Stimulated activated CD4-positive, alpha-beta T cell treated with anti-CD3 and anti-CD28 coated beads, Interleukin-2, amount 100 ng/mL, for 48 hours (primary cell): Measurements from ENCODE around the gene ARHGAP21.

Source experiments
- DNase-seq, 2 donors: peaks; one replicate each; pipeline ENCODE4 v3.0.0-alpha.2; 2020

ARHGAP21 gene

DNA sequence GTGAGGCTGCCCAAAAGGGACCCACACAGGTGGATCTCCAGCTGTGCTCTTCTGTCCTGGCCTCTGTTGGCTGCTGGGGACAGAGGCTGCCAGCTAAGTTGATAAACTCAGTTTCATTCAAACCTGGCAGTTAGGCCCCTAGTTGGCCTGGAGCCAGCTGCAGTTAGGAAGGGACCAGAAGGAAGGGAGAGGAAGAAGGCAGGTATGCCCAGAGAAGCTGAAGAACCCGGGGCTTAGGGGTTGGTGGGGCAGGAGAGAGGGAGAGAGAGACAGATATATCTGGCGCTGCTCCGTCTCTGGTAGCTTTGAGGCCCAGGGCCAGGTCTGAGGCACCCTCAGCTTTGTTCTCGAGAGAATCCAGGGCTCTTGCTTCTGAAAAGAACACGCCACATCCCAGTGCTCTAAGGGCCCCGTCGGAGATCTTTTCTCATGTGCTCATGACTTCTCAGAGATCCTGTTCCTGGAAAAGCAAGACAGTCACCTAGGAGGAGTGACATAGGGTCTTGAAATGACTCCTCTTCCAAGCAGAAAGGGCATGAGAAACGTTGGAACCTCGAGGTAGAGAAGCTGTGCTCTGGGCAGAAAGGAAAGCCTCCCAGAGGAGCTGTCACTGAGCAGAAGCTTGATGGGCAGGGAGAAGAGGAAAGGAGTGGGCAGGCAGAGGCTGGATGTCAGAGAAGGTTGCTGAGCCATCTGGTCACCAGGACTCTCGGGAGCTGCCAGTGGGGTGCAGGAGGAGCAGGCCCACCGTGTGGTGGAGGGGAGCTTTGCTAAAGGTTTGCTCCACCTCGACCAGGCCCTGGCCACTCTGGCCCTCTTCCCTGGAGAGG is 153.6 kb downstream of the ARHGAP21 start:
- DNase-seq, result no peak

DNA sequence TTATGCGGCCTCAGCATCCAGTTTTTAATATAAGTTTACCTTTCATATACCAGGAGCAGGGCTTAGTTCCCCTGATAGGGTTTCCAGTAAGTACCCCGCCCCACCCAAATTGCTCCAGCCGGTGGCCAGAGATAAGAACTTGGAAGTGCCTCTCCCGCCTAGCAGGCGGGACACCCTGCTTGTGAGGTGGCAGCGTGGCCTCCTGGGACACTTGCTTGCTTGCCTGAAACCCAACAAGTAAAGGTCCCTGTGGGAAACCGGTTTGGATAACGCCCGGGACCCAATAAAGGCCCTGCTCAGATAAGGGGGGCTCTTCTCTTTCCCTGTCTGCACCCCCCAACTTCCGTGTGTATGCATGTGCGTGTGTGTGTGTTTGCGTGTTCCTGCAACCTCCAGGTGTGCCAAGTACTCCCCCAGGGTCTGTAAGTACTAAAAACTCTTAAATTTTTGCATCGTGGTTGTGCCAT is 154.3 kb downstream of the ARHGAP21 start:
- DNase-seq, result no peak

DNA sequence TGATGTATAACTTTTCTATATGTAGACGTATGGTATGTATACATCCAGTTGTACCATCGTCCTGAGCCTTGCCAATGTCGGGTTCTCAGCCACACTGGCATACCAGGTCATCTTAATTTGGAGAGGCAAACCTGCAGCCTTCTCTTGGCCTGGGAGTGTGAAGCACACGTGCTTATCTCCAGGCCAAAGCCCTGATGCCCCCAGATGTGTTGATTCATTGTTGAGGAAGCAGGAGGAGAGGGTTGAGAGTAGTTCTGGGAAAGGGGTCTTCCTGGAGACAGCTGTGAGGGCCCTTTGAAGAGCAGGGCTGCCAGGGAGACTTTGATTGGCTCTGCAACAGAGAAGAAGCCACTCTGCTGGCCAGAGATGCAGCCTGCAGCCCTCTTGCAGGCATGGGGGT is 155.6 kb downstream of the ARHGAP21 start:
- no peak for DNase-seq

- no peak for DNase-seq
These were observed 162.2 kb downstream of the ARHGAP21 start for GRCh38 chr10:24561453-24561852.

GRCh38 chr10:24556750-24557742 is 166.6 kb downstream of the ARHGAP21 start:
- no peak for DNase-seq

GRCh38 chr10:24556126-24556749 is 167.4 kb downstream of the ARHGAP21 start:
- no peak for DNase-seq

- DNase-seq, result no peak
These were observed 169.7 kb downstream of the ARHGAP21 start for GRCh38 chr10:24554036-24554435.

GRCh38 chr10:24553051-24553612 is 170.6 kb downstream of the ARHGAP21 start:
- DNase-seq, result no peak

DNA sequence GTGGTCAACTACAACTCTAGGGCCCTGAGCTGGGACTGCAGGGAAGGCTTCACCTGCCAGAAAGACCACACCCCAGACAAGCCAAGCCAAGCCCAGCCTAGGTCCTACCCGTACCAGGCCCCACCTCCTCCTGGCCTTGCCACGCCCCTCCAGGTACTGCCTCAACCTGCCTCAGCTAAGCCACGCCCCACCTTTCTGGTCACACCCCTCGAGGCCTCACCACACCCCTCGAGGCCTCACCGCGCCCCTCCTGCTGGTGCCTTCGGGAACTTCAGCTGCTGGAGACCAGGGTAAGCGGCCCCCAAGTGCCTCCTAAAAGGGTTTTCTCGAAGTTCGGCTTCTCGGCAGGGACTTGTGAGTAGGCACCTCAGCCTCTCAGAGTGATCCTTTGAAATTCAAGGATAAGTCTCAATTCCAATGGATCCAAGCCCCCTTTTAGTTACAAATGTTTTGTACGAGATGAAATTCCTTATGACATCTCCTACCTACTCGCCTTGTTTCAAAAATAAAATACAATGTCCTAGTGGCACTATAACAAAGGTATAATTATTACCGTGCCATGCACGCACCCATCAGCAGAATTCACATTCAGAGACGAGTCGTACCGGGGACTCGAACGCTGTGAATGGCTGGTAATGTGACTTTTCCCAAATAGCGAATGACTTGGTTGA is 171.2 kb downstream of the ARHGAP21 start:
- peak; percentile 10 to 12 for DNase-seq

DNA sequence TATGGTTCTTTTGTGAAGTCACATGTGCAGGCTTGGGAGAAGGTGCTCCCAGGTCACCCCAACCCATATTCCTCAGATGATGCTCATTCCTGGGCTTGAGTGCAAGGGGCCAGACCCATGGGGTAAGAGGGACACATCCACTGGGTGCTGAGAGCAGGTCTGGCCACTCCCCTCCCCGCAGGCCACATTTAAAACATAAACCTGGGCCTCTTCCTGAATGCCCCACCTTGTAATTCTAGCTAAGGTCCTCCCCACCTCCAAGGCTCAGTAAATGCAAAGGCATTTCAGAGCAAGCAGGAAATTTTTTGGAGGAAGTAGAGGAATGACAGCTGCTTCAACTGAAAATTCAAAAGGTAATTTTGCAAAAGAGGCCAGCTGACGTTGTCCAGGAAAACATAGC is 172.5 kb downstream of the ARHGAP21 start:
- no peak for DNase-seq

GRCh38 chr10:24550680-24551079 is 173.0 kb downstream of the ARHGAP21 start:
- DNase-seq, result no peak

- no peak for DNase-seq
These were observed 178.1 kb downstream of the ARHGAP21 start for GRCh38 chr10:24545585-24545984.

- no peak for DNase-seq
These were observed 178.9 kb downstream of the ARHGAP21 start for GRCh38 chr10:24544776-24545175.

- no peak for DNase-seq
These were observed 181.1 kb downstream of the ARHGAP21 start for GRCh38 chr10:24542314-24543270.

DNA sequence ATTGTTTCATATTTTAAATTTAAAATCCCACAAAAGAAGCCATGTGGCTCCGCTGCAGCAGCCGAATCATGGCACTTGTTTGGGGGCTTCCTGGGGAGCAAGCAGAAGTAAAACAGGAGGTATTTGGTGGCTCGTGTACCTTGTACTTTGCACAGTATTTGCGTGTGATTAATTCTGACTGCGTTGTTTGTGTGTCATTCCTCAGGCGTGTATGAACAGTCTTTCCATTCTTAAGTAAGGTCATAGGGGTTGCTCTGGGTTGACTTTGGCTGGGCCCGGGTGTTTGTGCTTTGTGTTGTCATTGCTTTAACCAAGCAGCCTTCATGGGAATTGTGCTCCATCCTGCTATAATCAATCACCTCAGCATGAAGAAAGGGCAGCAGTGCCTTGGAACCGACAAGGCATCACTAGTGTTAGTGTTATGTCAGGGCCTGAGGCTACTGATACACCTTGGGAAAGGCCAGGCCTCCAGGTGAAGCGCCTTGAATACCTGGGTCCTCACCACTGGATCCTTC is 182.4 kb downstream of the ARHGAP21 start:
- DNase-seq, result no peak

DNA sequence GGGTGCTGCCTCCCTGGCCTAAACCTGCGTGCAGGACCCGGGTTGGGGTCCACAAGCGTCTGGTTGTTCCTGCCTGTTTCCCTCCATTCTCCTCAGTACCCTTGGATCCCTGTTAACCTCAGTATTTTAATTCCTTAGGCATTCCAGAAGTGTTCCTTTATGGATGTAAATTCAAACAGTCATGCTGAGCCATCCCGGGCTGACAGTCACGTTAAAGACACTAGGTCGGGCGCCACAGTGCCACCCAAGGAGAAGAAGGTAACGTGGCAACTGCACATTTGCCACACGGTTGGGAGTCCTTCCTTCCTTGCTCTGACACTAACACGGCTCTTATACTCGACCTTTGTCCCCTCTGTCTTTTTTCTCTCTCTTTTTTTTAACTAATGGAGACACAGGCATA is 187.1 kb downstream of the ARHGAP21 start:
- no peak for DNase-seq

- DNase-seq, result no peak
These were observed 189.7 kb downstream of the ARHGAP21 start for GRCh38 chr10:24533981-24534380.
